HG02943 (cell line): Measurements from ENCODE around the gene IFITM2.
A peak's percentile ranks its signal among the peaks of the same experiment; 100 is the strongest.
"Not testable (repeated sequence)": the region's sequence is repeated elsewhere in the genome, so short reads cannot be mapped to it uniquely, and the experiment has no call there.

ENCODE experiments used
- ATAC-seq: cut with Tn5 transposase; IDR thresholded peaks from one replicate; pipeline ENCODE4 v1.9.1; 2021; ENCODE audit warnings: mild to moderate bottlenecking, low read depth, moderate library complexity; ENCODE audit not compliant: unreplicated experiment

IFITM2 gene

DNA sequence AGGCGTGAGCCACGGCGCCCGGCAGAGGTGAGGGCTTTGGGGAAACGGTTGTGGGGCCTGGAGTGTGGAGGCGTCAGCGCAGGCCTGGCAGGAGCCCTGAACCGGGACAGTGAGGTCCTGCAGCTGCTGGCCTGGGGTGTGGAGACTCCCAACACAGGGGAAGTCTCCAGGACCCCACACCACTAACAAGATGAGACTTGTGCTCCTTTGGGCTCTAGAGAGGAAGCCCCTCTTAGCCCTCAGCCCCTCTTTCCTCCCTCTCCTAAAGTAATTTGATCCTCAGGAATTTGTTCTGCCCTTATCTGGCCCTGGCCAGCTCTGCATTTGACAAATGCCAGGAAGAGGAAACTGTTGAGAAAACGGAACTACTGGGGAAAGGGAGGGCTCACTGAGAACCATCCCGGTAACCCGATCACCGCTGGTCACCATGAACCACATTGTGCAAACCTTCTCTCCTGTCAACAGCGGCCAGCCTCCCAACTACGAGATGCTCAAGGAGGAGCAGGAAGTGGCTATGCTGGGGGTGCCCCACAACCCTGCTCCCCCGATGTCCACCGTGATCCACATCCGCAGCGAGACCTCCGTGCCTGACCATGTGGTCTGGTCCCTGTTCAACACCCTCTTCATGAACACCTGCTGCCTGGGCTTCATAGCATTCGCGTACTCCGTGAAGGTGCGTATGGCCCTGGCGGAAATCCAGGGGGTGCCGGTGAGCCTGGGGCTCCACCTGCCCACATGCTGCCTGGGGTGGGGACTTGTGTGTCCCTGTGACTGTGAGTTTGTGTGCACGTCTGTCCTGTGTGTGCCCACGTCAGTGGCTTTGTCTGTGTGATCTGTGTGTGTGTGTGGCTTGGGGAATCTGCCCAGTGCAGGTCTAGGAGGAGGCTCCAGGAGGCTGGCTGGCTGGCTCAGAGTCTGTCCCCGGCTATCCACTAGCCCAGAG lies at the start of gene IFITM2:
Gene IFITM2 (plus strand): TSS at position 51 of the 943 bp plus-strand sequence. CDS start 377 bp downstream, at position 428.
- ATAC-seq: not testable (repeated sequence)

DNA sequence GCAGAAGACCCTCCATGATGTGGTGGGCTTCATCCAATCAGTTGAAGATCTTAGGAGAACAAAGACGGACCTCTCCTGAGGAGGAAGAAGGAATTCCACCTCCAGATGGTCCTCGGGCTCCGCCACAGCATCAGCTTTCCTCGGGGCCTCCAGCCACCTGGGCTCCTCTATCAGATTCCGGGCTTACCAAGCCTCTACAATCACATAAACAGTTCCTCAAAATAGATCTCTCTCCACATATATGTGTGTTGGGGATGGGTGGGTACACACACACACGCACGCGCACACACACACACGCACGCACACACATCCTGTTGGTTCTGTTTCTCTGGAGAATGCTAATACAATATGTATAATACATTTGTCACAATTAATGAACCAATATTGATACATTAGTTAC lies 48.2 kb upstream of the IFITM2 start:
- ATAC-seq: no peak

DNA sequence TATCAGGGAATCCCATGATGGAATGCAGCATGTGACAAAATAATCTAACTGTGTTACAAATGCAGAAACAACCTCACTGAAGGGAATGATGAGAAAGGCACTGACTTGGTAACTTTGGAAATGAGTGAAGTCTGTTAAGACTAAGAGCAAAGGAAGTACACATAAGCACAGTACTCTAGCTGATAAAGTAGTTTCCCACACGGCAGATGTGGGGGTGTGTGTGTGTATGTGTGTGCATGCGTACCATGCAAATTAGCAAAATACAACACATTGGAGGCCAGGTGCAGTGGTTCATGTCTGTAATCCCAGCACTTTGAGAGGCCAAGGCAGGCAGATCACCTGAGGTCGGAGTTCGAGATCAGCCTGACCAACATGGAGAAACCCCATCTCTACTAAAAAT lies 46.0 kb upstream of the IFITM2 start:
- no peak for ATAC-seq

DNA sequence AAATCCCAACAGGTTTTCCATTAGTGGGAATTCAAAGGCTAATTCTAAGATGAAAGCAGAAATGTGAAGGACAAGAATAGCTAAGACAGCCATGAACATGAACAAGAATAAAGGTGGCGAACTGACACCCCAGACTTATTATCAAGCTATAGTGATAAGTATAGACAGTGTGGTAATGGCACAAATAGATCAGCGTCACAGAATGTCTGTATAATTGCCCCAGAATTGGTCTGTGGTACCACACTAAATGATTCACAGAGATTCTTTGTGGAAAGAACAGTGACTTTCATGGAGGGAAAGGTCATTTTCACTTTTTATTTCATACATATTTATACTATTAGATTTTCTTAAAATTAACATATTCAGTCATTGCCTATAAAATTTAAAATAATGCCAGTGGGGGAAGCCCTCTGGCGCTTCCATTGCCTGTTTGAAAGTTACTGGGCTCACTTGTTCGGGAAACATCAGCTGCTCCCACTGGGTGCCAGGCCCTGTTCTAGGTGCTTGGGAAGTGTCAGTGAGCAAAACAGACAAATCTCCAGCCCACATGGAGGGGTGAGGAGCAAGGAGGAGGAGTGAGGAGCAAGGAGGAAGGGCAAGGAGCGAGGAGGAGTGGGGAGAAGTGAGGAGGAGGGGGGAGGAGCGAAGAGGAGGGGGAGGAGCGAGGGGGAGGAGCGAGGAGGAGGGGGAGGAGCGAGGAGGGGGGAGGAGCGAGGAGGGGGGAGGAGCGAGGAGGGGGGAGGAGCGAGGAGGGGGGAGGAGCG lies 40.8 kb upstream of the IFITM2 start:
- ATAC-seq: no peak

DNA sequence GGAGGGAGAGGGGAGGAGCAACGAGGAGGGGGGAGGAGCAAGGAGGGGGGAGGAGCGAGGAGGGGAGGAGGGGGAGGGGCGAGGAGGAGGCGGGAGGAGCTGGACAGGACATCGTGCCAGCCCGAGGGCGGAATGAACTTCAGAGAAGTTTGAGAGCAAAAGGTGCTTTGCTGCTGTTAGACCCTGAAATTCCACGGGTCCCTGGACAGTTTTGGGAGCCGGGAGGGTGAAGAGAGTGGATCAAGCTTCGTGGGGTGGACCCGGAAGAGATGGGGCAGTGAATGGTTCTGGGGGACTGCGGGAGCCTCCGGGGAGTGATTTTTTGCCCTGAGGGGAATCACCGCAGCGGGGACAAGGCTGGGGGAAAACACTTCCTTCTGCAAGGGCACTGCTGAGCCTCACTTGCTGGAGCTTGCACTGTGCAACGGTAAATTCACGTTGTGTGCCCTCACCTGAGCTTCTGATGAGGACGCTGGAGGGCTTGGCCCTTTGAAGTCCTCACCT lies 40.1 kb upstream of the IFITM2 start:
- no peak for ATAC-seq

DNA sequence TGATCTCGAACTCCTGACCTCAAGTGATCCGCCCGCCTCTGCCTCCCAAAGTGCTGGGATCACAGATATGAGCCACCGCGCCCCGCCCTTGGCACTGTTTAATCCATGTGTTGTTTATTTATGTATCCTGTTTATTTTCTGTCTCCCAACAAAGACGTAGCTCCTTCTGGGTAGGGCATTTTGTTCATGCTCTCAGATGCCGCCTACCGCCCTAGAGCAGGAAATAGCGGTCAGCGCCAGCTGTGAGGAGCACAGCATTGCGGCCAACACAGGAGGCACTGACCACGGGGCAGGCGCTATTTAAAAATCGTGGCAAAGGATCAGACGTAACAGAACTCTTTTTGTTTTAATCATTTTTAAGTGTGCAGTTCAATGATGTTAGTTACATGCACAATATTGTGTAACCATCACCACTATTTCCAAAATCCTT lies 38.9 kb upstream of the IFITM2 start:
- peak; percentile 51 for ATAC-seq

DNA sequence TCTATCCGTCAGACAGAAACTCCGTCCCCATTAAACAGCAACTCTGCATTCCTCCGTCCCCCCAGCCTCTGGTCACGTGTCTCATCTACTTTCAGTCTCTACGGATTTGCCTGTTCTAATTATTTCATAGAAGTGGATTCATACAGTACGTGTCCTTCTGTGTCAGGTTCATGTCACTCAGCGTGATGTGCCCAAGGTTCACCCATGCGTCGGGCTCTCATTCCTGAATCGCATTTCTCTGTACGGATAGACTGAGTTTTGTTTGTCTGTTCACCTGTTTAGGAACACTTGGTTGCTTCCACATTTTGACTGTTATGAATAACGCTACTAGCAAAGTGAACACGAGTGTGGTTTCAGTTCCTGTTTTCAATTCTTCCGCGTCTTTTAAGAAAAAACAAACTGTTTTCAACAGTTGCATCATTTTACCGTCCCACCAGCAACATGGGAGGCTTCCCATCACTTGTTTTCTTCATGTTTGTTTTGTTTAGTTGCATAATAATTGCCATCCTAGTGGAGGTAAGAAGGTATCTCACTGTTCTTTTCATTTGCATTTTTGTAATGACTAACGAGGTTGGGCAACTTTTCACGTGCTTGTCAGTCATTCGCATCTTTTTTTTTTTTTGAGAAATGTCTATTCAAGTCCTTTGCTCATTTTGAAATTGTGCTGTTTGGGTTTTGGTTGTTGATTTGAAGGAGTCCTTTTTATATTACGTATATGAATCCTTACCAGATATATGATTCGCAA lies 38.3 kb upstream of the IFITM2 start:
- ATAC-seq: peak; percentile 60

DNA sequence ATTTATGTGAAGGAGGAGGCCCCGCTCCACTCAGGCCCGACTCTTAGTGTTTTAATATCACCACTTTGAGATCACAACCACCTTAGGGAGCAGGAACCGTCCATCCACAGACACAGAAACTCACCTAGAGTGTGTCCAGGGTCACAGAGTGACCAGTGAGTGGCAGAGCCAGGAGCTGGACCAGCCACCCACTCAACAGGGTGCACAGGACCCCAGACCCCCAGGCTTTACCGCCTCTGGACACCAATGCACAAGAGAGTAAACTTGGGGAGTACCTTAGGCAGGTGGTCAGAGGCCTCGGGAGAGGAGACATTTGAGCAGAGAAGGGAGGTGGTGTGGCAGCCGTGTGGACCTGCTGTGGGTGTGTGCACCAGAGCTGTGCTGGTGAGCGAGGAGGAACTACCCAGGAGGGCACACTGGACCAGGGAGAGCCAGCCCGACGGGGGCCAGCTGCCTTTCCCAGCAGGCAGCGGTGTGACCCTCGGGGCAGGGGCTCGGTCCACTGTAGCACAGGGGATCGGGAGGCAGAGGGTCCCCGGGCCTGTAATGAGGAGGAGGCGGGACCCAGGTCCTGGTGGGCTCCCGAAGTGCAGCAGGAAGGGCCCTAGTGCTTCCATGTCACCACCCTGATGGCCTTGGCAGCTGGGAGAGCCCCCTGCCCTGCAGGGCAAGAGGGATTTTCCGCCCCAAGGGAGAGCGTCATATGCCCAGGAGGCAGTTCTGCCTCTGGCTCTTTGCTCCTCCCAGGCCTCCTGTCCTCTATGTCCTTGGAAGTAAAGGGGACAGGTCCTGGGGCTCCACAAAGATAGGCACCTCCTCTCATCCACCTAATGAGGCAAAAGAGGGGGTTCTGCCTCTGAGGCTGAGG lies 36.9 kb upstream of the IFITM2 start:
- no peak for ATAC-seq

DNA sequence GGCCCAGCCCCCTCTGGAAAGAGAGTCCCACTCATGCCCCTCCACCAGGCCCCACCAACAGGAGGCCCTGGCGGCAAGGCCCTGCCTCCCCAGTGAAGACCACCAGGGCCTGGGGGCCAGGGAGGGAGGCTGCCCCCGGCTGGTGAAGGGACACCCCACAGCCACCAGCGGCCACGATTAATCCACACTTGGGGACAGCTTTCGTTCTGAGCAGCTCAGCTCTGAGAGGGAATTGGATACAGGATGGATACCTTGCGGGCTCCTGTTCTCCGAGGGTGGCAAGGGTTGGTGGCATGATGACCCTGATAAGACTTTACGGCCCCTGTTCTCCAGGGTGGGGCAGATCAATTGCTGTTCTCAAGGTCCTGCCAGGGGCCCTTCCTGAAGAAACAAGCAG lies 36.3 kb upstream of the IFITM2 start:
- no peak for ATAC-seq

DNA sequence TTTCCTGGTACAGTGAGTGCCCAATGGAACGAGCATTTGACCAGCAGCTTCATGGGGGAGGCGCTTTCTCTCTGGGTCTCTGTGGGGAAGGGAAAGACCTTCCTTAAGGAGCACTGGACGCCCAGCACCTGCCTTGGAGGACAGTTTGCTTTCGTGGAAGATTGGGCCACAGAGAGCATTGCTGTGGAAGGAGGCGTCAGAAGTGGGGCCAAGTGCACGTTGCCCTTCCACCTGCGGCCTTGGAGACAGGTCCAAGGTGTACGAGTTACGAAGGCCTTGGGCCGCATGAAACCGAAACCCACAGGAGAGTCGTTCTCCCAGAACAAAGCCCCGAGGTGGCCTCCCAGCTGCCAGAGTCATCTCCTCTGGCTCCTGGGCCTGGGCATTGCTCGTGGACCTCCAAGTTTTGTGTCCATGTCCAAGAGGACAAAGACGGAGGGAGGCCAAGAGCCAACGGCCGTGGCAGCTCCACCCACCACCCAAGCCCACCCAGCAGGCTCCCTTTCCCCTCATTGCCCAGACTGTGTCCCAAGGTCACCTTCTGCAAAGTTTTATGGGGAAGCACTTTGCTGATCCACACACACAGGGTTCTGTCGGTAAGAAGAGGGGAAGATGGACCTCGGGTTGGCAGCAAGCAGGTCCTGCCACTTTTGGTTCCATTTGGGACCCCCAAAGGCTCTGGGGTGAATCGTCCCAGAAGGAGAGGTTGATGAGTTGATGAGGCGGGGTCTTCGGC lies 35.3 kb upstream of the IFITM2 start:
- no peak for ATAC-seq

DNA sequence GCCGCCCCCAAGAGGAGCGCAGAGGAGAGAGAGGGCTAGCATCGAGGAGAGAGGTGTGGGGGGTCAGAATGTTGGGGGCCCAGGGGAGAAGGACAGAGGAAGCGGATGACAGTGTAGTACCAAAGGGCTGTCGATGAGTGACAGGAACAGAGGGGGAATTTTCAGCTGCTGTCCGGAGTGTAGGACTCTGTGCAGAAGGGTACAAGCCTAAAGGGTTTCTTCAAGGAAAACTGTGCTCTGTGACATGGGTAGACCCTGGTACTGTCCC lies 34.8 kb upstream of the IFITM2 start:
- no peak for ATAC-seq

DNA sequence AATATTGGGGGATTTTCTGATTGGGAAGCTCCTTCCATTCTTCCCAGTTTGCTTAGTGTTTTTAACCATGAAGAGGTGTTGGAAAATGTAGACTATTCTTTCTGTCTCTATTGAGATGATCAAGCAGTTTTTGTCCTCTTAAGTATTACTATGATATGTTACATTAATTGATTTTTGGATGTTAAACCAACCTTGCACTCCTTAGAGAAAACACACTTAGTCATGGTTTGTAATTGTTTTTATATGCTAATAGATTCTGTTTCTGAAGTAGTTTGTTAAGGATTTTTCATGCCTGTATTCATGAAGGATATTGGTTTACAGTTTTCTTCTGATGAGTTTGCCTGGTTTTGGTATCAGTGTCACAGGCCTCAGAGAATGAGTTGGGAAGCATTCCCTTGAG lies 31.4 kb upstream of the IFITM2 start:
- no peak for ATAC-seq

DNA sequence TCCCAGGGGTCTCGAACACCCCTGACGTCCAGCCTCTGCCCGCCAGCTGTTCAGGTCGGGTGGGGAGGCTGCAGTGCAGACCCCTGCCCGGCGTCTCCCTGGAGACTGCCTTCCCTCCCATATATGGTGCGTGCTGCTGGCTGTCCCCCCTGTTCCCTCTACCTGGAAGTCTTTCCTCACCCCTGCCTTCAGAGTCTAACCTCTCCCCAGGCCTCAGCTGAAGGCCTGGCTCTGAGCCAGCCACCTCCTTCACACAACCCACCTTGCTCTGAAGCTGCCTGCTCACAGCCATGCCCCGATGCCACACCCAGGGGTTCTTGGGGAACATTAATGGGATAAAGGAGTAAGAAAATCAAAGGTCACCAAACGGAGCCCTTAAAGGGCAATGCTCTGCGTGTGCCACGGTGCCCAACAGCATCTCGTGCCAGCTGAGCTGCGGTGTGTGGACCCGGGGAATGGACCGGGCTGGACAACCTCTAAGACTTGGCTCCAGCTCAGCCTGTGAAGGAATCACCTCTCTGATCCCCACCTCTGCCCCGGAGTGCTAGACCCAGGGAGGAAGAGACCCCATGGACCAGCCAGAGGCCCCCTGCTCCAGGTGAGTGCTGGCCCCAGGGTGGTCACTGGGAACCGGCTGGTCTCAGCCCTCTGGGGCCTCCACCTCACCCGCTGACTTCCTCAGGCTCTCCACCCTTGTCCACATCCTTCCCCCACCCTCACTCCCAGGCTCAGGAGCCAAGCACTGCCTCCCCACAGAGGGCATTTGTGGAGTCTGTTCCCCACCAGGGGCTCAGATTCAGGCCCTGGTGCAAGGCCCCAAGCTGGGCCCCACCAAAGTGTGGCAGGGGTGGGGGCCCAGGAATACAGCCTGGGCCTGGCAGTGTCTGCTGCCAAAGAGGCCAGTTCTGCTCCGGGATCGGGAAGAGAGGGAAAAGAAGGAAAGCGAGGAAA lies 29.3 kb upstream of the IFITM2 start, which contains the start of gene NLRP6:
Gene NLRP6 (plus strand): TSS at position 407 of the 951 bp plus-strand sequence. CDS start 163 bp downstream, at position 570.
- ATAC-seq: no peak

DNA sequence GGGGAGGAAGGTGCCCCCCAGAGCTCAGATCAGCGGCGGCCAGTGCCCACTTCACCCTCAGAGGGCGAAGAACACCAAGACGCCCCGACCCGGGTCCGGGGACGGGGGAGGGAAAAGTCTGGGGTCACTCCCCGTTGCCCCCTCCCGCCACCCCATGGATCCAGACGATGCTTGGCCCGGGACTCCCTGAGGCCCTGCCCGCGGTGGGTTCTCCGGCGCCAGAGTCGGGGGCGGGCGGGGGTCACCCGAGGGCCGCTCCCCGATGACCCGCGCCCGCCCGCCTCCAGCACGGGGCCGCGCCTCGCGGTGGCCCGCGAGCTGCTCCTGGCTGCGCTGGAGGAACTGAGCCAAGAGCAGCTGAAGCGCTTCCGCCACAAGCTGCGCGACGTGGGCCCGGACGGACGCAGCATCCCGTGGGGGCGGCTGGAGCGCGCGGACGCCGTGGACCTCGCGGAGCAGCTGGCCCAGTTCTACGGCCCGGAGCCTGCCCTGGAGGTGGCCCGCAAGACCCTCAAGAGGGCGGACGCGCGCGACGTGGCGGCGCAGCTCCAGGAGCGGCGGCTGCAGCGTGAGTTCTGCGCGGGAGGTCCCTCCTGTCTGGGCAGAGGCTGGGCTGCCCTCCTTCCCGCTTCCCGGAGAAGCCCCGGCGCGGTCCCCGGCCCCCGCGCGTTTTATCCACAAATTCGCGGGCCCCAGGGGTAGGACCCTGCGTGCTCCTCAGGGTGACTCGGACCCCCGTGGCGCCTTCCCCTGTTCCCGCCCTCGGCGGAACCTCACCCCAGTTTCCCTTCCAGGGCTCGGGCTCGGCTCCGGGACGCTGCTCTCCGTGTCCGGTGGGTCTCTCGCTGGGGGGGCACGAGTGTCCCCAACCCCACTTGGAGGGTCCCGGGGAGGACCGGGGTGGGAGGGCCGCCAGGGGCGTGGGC lies 28.3 kb upstream of the IFITM2 start:
- ATAC-seq: no peak

DNA sequence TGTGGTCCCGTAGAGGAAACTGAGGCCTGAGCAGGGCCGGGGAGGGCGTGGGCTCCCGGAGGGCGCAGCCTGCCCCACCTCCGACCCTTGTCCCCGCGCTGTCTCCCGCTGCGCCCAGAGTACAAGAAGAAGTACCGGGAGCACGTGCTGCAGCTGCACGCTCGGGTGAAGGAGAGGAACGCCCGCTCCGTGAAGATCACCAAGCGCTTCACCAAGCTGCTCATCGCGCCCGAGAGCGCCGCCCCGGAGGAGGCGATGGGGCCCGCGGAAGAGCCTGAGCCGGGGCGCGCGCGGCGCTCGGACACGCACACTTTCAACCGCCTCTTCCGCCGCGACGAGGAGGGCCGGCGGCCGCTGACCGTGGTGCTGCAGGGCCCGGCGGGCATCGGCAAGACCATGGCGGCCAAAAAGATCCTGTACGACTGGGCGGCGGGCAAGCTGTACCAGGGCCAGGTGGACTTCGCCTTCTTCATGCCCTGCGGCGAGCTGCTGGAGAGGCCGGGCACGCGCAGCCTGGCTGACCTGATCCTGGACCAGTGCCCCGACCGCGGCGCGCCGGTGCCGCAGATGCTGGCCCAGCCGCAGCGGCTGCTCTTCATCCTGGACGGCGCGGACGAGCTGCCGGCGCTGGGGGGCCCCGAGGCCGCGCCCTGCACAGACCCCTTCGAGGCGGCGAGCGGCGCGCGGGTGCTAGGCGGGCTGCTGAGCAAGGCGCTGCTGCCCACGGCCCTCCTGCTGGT lies 27.5 kb upstream of the IFITM2 start:
- ATAC-seq: no peak
